SK-N-SH (cell line): ENCODE measurements around the gene OR2T4. TPM values are rescaled to one million over a fixed set of nuclear protein-coding genes. Genes with fewer than 3 reads are reported as not detected.

Experiments used
- CTCF ChIA-PET: fragments of 300-600, 350-600 bp; formaldehyde crosslinking; extraction: SDS; loops from one replicate; lab custom pipeline; 2021; lab: Yijun Ruan, JAX
- POLR2A ChIA-PET: fragments of 350-600 bp; sonication (Branson Sonifier 250); formaldehyde crosslinking; extraction: SDS; loops from one replicate; lab custom pipeline; 2020; ENCODE audit warnings: antibody characterized with exemption, inconsistent platforms; lab: Yijun Ruan, JAX
- DNase-seq: peaks from one replicate; pipeline ENCODE4 v3.0.0; 2012
- H2AFZ ChIP-seq: fragments of 200-600 bp; sonication (generic); 2 replicates; pipeline ENCODE4 v1.8.1; 2016; ENCODE audit warnings: antibody characterized with exemption, mild to moderate bottlenecking, low read depth
- H3F3A ChIP-seq: fragments of 200-600 bp; sonication (generic); replicated peaks from 2 replicates; pipeline ENCODE3; 2016; ENCODE audit warnings: antibody characterized with exemption, mild to moderate bottlenecking; ENCODE audit not compliant: insufficient read depth
- H3K27ac ChIP-seq, 2 experiments: fragments of 200-500 bp in 1 of 2; fragments of 200-600 bp in 1 of 2; sonication (Bioruptor generic) in 1 of 2; sonication (generic), shearing (Covaris generic) in 1 of 2; 2 replicates each; pipeline versions ENCODE4 v1.5.1 to v1.6.1; 2014 to 2016; ENCODE audit warnings: low read depth in 2 of 2, inconsistent platforms in 1 of 2, low read length in 1 of 2, mild to moderate bottlenecking in 1 of 2, mixed read lengths in 1 of 2
- H3K27me3 ChIP-seq: fragments of 200-600 bp; sonication (generic), shearing (Covaris generic); 2 replicates; pipeline ENCODE4 v1.6.1; 2016; ENCODE audit warnings: mixed run types; ENCODE audit not compliant: insufficient read depth
- H3K36me3 ChIP-seq, 2 experiments: fragments of 200-500 bp in 1 of 2; fragments of 200-600 bp in 1 of 2; sonication (Bioruptor generic) in 1 of 2; sonication (generic) in 1 of 2; replicated peaks in 1 of 2; 2 replicates each; pipeline versions ENCODE3 to v1.5.1; 2014 to 2016; ENCODE audit warnings: low read length in 1 of 2, mild to moderate bottlenecking in 1 of 2; ENCODE audit not compliant: insufficient read depth in 2 of 2, control insufficient read depth in 1 of 2
- H3K4me1 ChIP-seq, 2 experiments: fragments of 200-500 bp in 1 of 2; fragments of 200-600 bp in 1 of 2; sonication (Bioruptor generic) in 1 of 2; sonication (generic), shearing (Covaris generic) in 1 of 2; 2 replicates each; pipeline versions ENCODE4 v1.5.1 to v1.6.1; 2014 to 2016; ENCODE audit warnings: low read depth in 1 of 2, low read length in 1 of 2, mixed run types in 1 of 2; ENCODE audit not compliant: insufficient read depth in 2 of 2, control insufficient read depth in 1 of 2
- H3K4me2 ChIP-seq: fragments of 200-600 bp; sonication (generic), shearing (Covaris generic); 2 replicates; pipeline ENCODE4 v1.6.1; 2017; ENCODE audit warnings: mixed run types
- H3K4me3 ChIP-seq, 2 experiments: fragments of 200-500 bp in 1 of 2; fragments of 200-600 bp in 1 of 2; sonication (Bioruptor generic) in 1 of 2; sonication (generic), shearing (Covaris generic) in 1 of 2; 2 replicates each; pipeline versions ENCODE4 v1.5.1 to v1.8.1; 2014 to 2016; ENCODE audit warnings: low read depth in 2 of 2, inconsistent platforms in 1 of 2, low read length in 1 of 2, mild to moderate bottlenecking in 1 of 2, mixed read lengths in 1 of 2, moderate library complexity in 1 of 2
- H3K79me2 ChIP-seq: fragments of 200-600 bp; sonication (generic); 2 replicates; pipeline ENCODE4 v1.8.1; 2017; ENCODE audit warnings: mild to moderate bottlenecking; ENCODE audit not compliant: insufficient read depth
- H3K9ac ChIP-seq: fragments of 200-600 bp; sonication (generic); 2 replicates; pipeline ENCODE4 v1.6.1; 2017; ENCODE audit warnings: mixed run types
- H3K9me2 ChIP-seq: fragments of 200-600 bp; sonication (generic); 2 replicates; pipeline ENCODE4 v1.6.1; 2017; ENCODE audit warnings: mixed run types
- H3K9me3 ChIP-seq: fragments of 200-600 bp; sonication (generic); 2 replicates; pipeline ENCODE4 v1.6.1; 2017; ENCODE audit warnings: mixed run types, mild to moderate bottlenecking, moderate library complexity
- H4K20me1 ChIP-seq: fragments of 200-600 bp; sonication (generic); 2 replicates; pipeline ENCODE4 v1.6.1; 2017; ENCODE audit warnings: mild to moderate bottlenecking, mixed run types; ENCODE audit not compliant: insufficient read depth
- EP300 ChIP-seq, 2 experiments: IDR thresholded peaks; 2 replicates each; pipeline versions ENCODE4 v1.4.0 to v1.6.1; 2012; ENCODE audit warnings: borderline replicate concordance in 1 of 2, low read depth in 1 of 2, low read length in 1 of 2
- EZH2phosphoT487 ChIP-seq: fragments of 200-600 bp; sonication (generic); IDR thresholded peaks from 2 replicates; pipeline ENCODE4 v1.6.1; 2017; ENCODE audit warnings: low read depth, mixed run types, mild to moderate bottlenecking, antibody characterized with exemption, moderate library complexity, borderline replicate concordance
- FOSL2 ChIP-seq: IDR thresholded peaks from 2 replicates; pipeline ENCODE4 v1.4.0; 2012; ENCODE audit warnings: low read depth, mild to moderate bottlenecking, moderate library complexity, borderline replicate concordance
- FOXJ3 ChIP-seq: sonication (generic); formaldehyde crosslinking; IDR thresholded peaks from 2 replicates; pipeline ENCODE4 v1.5.1; 2020; ENCODE audit warnings: mild to moderate bottlenecking, missing genetic modification reagents
- GABPA ChIP-seq: IDR thresholded peaks from 2 replicates; pipeline ENCODE4 v1.4.0; 2012; ENCODE audit warnings: low read depth, mild to moderate bottlenecking
- MAX ChIP-seq: IDR thresholded peaks from 2 replicates; pipeline ENCODE4 v1.4.0; 2012; ENCODE audit warnings: low read depth
- NFIC ChIP-seq: IDR thresholded peaks from 2 replicates; pipeline ENCODE4 v1.4.0; 2012; ENCODE audit warnings: borderline replicate concordance
- NRF1 ChIP-seq: IDR thresholded peaks from 2 replicates; pipeline ENCODE4 v1.6.1; 2012; ENCODE audit warnings: low read depth, mild to moderate bottlenecking, low read length
- PBX3 ChIP-seq: IDR thresholded peaks from 2 replicates; pipeline ENCODE4; 2012
- RAD21 ChIP-seq: IDR thresholded peaks from 2 replicates; pipeline ENCODE4 v1.6.1; 2012; ENCODE audit warnings: mild to moderate bottlenecking, low read length
- RCOR1 ChIP-seq: fragments of 150-350 bp; IDR thresholded peaks from 2 replicates; pipeline ENCODE4 v1.6.1; 2017; ENCODE audit warnings: antibody characterized with exemption, low read length
- RXRA ChIP-seq: IDR thresholded peaks from 2 replicates; pipeline ENCODE4 v1.4.0; 2012; ENCODE audit warnings: low read depth, mild to moderate bottlenecking, borderline replicate concordance
- TAF1 ChIP-seq: IDR thresholded peaks from 2 replicates; pipeline ENCODE4 v1.6.1; 2012; ENCODE audit warnings: low read depth, mild to moderate bottlenecking, low read length, moderate library complexity, borderline replicate concordance
- YY1 ChIP-seq: IDR thresholded peaks from 2 replicates; pipeline ENCODE4 v1.4.0; 2012; ENCODE audit warnings: low read depth, mild to moderate bottlenecking
- WGBS: methylation state at CpG from one replicate; pipeline ENCODE4 v1.1.6; 2017; ENCODE audit warnings: low lambda C conversion rate; 5-methylcytosine and 5-hydroxymethylcytosine counted together
- polyA plus RNA-seq, 3 experiments: library from polyadenylated mRNA; depleted of rRNA; stranded (reverse); fragments of >200 nt; gene quantifications; 2 replicates each; pipeline ENCODE4 v1.2.3, GENCODE V29; 2012
- TF ChIP-seq, protein P1 (sequence below): IDR thresholded peaks from 2 replicates; pipeline ENCODE4 v1.4.0; 2012; ENCODE audit warnings: low read depth, borderline replicate concordance
- TF ChIP-seq, protein P2 (sequence below): fragments of 200-600 bp; sonication (generic); IDR thresholded peaks from 2 replicates; pipeline ENCODE4 v1.6.1; 2017; ENCODE audit warnings: antibody characterized with exemption, mild to moderate bottlenecking, moderate library complexity
- TF ChIP-seq, protein P3 (sequence below): fragments of 150-350 bp; IDR thresholded peaks from 2 replicates; pipeline ENCODE4 v1.6.1; 2017; ENCODE audit warnings: antibody characterized with exemption, low read length, low read depth, borderline replicate concordance

The OR2T4 gene
- polyA plus RNA-seq, 1 of the 3 experiments (the other 2 are of a cell fraction), result not detected

GRCh38 chr1:248348475-248348874 is 13.0 kb upstream of the OR2T4 start, which contains the start of gene OR14C36:
Gene OR14C36 (plus strand): TSS chr1:248348775. CDS start chr1:248348775, 0 bp downstream.
- no peak within 1 kb of the TSS for H3K4me2 ChIP-seq
- H3F3A ChIP-seq, result no peaks in the 10 kb centered on the region
- H3K27me3 ChIP-seq, result no peaks in the 10 kb centered on the region
- H4K20me1 ChIP-seq, result no peaks in the 10 kb centered on the region
- WGBS, result 2% methylated on average over 4 of the region's 4 CpGs
- no peaks in the 10 kb centered on the region for H3K4me1 ChIP-seq
- H2AFZ ChIP-seq, result no peak within 1 kb of the TSS
- no peaks in the 10 kb centered on the region for H3K9me2 ChIP-seq
- DNase-seq, result no peak
- ChIA-PET POLR2A (no interaction called here), CTCF (no interaction called here)
- H3K4me3 ChIP-seq, result no peak within 1 kb of the TSS
- no peak within 1 kb of the TSS for H3K9ac ChIP-seq
- H3K9me3 ChIP-seq, result peaks cover 3% of the 10 kb centered on the region; the same call in 1 of the 2 replicates
- H3K79me2 ChIP-seq, result no peaks in the 10 kb centered on the region
- TF ChIP-seq RXRA (no peak), FOXJ3 (CRISPR knock-in tag) (no peak), PBX3 (no peak), GABPA (no peak), RAD21 (no peak), MAX (no peak)
- TF ChIP-seq, protein P1, sequence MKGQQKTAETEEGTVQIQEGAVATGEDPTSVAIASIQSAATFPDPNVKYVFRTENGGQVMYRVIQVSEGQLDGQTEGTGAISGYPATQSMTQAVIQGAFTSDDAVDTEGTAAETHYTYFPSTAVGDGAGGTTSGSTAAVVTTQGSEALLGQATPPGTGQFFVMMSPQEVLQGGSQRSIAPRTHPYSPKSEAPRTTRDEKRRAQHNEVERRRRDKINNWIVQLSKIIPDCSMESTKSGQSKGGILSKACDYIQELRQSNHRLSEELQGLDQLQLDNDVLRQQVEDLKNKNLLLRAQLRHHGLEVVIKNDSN, result no peak
- TF ChIP-seq, protein P2, sequence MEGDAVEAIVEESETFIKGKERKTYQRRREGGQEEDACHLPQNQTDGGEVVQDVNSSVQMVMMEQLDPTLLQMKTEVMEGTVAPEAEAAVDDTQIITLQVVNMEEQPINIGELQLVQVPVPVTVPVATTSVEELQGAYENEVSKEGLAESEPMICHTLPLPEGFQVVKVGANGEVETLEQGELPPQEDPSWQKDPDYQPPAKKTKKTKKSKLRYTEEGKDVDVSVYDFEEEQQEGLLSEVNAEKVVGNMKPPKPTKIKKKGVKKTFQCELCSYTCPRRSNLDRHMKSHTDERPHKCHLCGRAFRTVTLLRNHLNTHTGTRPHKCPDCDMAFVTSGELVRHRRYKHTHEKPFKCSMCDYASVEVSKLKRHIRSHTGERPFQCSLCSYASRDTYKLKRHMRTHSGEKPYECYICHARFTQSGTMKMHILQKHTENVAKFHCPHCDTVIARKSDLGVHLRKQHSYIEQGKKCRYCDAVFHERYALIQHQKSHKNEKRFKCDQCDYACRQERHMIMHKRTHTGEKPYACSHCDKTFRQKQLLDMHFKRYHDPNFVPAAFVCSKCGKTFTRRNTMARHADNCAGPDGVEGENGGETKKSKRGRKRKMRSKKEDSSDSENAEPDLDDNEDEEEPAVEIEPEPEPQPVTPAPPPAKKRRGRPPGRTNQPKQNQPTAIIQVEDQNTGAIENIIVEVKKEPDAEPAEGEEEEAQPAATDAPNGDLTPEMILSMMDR, result no peak
- no peak within 1 kb of the TSS for H3K27ac ChIP-seq
- no peaks in the 10 kb centered on the region for H3K36me3 ChIP-seq

DNA sequence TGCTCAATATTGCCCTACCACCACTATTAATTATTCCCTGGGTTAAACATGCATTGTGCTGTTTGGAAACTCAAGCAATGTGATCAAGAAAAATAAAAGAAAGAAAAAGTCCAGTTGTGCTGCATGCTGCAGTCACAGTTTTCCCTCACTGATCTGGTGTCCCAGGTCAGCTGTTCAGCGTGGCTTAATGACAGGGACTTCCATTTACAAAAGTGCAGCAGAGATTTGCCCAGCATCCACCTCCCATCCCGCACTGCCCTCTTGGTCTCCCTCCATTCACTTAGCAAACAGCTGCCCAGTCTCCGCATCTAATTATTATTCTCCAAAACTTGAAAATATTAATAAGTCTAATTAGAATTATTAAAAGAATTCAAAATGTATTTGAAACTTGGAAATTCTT is 2.0 kb upstream of the OR2T4 start:
- no peak overlapping the region for H3K4me2 ChIP-seq
- H3K4me3 ChIP-seq, result no peak overlapping the region
- H3K9ac ChIP-seq, result no peak overlapping the region
- H3K79me2 ChIP-seq, result no peaks in the 10 kb centered on the region
- H3K27ac ChIP-seq, result no peak overlapping the region
- WGBS, result 0% methylated on average over 3 of the region's 3 CpGs
- H2AFZ ChIP-seq, result no peak overlapping the region
- H4K20me1 ChIP-seq, result no peaks in the 10 kb centered on the region
- H3K4me1 ChIP-seq, result no peaks in the 10 kb centered on the region
- CTCF ChIA-PET, result no interaction called here
- no peaks in the 10 kb centered on the region for H3K9me2 ChIP-seq
- H3F3A ChIP-seq, result no peaks in the 10 kb centered on the region
- TF ChIP-seq TAF1 (no peak), RAD21 (no peak), GABPA (no peak), EP300 (IDR thresholded peaks at IDR 0.05; ENCODE audit: borderline replicate concordance in 1 of 2, low read depth in 1 of 2, low read length in 1 of 2) (no peak), NRF1 (no peak), FOXJ3 (CRISPR knock-in tag) (no peak), RCOR1 (no peak), FOSL2 (no peak), NFIC (no peak), EZH2phosphoT487 (no peak), YY1 (no peak)
- TF ChIP-seq, protein P1, result no peak
- TF ChIP-seq, protein P3, sequence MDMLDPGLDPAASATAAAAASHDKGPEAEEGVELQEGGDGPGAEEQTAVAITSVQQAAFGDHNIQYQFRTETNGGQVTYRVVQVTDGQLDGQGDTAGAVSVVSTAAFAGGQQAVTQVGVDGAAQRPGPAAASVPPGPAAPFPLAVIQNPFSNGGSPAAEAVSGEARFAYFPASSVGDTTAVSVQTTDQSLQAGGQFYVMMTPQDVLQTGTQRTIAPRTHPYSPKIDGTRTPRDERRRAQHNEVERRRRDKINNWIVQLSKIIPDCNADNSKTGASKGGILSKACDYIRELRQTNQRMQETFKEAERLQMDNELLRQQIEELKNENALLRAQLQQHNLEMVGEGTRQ, result no peak
- TF ChIP-seq, protein P2, result no peak
- TF ChIP-seq, all 33 proteins: peak for 0
- no peak for DNase-seq
- POLR2A ChIA-PET, result no interaction called here
- Histone ChIP-seq H3K9me3 (peaks cover 4% of the 10 kb centered on the region; the same call in 1 of the 2 replicates), H3K27me3 (no peaks in the 10 kb centered on the region), H3K36me3 (no peaks in the 10 kb centered on the region)
